ENCODE results near the gene METTL23. TPM values are rescaled to one million over a fixed set of nuclear protein-coding genes. Genes with fewer than 3 reads are reported as not detected.

The METTL23 gene
- polyA plus RNA-seq, 4 donors = 43.5 to 48.4 (median 44.7) TPM

DNA sequence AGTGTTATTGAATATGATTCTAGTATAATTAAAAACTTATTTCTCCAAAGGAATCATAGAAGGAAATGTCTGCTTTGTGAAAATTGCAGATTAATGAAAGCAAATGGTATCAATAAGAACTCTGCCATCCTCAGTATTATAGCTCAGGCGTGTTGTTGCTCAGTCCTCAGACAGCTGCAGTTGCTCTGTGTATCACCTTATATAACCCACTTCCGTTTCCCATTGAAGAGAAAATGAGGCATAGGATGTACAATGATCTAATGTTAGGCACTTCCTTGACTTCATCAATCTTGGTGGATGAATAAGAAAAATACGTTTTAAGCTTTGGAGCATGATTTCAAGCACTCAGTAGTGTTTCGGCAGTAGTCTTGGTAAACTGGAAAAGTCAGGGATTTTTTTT lies 25.4 kb downstream of the METTL23 start:
- no peak for DNase-seq (ENCODE audit: low read depth in 4 of 4, low spot score in 3 of 4)

DNA sequence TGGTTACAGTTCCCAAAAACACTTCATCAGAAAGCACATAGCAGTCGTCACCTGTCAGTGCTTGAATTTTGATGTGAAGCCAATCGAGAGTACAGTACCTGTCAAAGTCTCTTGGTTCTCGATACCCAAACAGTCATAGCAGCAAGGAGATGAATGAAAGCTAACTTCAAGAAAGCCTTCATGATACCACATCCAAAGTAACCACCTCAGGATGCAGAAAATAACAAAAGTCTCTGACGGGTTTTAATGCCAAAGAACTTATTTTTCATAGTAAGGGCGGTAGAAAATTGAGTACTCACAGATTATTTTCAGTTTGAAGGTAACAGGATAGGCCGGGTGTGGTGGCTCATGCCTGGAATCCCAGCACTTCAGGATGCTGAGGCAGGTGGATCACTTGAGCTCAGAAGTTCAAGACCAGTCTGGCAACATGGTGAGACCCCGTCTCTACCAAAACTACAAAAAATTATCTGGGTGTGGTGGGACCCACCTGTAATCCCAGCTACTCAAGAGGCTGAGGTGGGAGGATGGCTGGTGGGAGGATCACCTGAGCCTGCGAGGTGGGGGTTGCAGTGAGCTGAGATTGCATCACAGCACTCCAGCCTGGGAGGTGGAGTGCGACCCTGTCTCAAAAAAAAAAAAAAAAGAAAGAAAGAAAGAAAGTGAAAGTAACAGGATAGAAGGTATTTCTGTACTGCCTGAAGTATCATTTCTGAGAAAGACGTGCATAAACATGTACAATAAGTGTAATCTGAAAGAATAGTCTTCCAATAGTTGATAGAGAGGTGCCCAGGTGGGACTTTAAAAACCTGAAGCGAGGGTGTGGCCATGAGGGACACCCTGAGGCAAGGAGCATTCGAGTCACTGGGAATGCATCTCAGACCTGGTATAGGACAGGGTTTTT lies 26.7 kb downstream of the METTL23 start:
- no peak for DNase-seq (ENCODE audit: low read depth in 4 of 4, low spot score in 3 of 4)

DNA sequence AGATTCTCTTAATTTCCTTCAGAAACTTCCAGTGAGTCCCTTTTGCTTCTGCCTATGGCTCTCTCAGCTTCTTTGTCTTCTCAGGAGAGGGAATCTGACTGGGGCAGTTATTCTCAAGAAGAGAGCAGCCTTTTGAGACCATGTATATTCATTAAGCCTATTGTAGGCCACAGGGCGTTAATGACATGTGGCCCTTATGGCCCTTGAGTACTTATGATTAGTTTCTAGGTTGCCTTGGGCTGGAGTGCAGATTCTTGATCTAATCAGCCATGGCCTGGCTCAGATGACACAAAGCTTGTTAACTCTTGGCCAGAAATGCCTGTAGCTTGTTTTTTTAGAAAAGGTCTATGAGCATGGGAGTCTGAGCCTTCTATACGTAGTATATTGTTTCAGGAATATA lies 28.6 kb downstream of the METTL23 start:
- no peak for DNase-seq (ENCODE audit: low read depth in 4 of 4, low spot score in 3 of 4)

DNA sequence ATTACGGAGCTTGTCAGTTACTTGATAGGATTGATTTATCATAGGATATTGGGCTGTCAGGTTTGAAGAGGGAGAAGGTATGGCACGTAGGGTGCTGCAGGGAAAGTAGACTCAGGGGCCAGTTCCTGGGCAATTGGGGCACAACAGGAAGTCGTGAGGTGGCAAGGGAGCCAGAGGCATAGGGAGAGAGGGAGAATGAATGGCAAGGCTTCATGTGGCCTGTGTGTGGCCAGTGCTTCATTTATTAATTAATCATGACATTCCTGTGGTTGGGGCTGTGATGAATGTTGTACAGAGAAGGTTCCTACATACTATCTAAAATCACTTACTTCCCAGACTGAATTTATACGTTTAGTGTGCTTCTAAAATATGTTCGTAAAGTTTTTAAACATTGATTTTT lies 30.6 kb downstream of the METTL23 start:
- no peak for DNase-seq (ENCODE audit: low read depth in 4 of 4, low spot score in 3 of 4)

DNA sequence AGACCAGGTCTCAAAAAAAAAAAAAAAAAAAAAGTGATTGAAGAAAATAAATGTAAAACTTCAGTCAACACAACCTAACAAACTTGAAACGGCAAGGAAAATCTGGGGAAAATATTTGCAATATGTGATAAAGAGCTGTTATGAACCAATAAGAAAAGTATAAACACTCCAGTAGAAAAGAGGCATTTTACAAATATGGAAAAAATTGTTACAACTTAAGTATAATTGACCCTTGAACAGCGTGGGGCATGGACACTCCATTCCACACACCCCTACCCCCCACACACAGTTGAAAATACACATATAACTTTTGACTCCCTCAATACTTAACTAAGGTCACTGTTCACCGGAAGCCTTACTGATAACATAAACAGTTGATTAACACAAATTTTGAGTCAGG lies 31.9 kb downstream of the METTL23 start:
- DNase-seq (ENCODE audit: low read depth in 4 of 4, low spot score in 3 of 4) = no peak

DNA sequence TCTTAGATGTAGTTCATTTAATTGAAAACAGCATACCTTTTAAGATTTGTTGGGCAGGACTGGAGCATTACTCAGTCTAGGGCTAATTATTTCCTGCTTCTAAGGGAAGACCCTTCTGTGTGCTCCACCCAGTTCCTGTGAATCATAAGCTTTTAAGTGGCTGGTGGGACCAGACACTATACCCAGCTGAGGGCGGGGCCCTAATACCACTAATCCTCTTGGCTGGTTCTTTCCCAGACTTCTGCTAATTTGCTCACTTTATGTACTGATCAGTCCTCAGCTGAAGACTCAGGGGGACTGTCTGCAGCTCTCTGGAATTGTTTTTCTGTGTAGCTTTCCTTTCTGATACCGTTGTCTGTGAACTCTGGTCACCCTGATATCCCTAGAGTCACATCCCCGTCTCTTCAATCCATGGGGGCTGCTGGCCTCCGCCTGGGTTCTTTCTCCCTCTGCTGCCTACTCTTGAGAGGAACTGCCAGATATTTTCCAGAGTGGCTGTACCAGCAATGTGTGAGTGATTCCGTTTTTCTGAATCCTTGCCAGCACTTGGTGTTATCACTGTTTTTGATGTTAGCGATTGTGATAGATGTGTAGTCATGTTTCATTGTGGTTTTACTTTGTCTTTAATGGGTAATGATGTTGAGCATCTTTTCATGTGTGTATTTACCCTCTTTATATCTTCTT lies 46.3 kb downstream of the METTL23 start:
- no peak for DNase-seq (ENCODE audit: low read depth in 4 of 4, low spot score in 3 of 4)

DNA sequence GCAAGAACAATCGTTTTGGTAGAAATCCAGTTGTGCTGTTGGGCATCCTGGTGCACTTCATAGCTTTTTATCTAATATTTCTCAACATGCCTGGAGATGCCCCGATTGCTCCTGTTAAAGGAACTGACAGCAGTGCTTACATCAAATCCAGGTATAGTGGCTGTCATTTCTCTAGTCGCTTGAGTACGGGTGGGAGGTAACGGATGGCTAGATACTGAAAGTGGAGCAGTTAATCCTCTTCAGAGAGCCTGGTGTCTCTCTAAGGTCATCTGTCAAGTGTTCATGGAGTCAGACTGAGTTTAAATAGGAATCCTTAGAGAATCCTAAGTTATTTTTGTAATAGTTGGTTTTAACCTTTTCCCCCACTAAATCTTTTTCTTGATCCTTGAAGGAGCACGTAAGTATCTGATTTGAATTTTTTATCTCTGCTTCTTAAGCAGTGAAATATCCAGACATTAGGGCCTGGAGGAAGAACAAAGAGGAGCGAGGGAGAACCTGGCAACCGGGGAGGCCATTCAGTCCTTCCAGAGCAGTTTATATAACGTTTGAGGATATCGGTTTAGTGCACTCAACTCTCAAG lies 48.5 kb downstream of the METTL23 start:
- DNase-seq (ENCODE audit: low read depth in 4 of 4, low spot score in 3 of 4) = no peak

DNA sequence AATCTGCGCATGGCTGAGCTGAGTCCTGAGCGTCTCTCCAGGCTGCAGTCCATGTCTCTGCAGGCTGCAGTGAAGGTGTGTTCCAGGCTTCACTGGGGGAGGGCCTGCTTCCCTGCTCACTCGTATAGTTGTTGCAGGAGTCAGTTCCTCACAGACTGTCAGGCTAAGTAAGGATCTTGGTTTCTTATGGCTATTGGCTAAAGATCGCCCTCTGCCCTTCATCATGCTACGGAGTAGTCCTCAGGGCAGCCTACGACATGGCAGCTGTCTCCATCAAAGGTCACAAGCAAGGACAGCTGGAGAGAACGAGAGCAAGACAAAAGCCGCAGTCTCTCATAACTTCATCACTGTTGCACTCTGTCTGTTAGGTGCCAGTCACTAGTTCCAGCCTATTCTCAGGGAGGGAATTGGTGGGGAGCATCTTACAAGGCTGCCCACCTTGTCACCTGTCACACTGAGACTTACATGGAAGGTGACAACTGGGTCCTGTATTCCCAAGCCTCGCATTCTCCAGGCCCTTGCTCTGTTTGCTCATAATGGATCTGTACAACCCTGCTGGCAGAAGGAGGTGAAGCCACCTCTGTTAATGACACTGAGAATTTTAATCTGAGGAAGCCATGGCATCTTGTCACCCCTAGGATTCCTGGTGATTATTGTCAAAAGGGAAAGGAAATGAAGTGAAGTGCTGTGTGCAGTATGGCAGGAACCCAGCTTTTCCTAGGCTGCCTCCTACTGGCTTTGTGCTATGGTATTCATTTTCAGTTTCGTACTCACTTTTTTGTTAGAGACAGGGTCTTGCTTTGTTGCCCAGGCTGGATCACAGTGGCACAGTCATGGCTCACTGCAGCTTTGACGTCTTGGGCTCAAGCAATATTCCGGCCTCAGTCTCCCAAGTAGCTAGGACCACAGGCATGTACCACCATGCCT lies 54.7 kb downstream of the METTL23 start:
- DNase-seq (ENCODE audit: low read depth in 4 of 4, low spot score in 3 of 4) = no peak

DNA sequence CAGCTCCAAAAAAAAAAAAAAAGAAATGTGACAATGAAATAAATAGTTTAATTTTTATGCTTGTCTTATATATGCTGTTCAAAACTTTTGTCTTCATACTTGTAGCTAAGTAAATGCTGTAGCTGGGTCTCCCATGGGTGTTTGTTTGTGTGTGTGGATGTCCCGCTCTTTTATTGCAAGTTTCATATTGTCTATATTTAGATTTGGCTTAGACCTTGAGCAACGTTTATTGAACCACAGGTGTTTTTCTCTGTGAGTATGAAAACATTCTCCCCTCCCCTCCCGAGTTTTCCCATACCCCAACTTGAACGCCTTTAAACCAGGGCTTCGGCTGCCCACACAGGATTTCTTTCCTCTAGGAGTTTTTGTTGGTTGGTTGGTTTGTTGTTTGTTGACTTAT lies 56.5 kb downstream of the METTL23 start:
- no peak for DNase-seq (ENCODE audit: low read depth in 4 of 4, low spot score in 3 of 4)

Other genes starting within 250 kb of the METTL23 start
- 1 to 10 TPM; 5.8 to 9.5 (median 6.8) TPM for gene RHBDF2, start 225.4 kb upstream of the METTL23 start, polyA plus RNA-seq (ENCODE audit: insufficient read length in 4 of 4)
- 10 to 100 TPM; 15.1 to 17.4 (median 15.4) TPM for gene CYGB, start 189.1 kb upstream of the METTL23 start, polyA plus RNA-seq (ENCODE audit: insufficient read length in 4 of 4)
- gene PRCD, start 186.8 kb upstream of the METTL23 start, polyA plus RNA-seq (ENCODE audit: insufficient read length in 4 of 4) = 1 to 10 TPM; 2.7 to 4.0 (median 3.4) TPM
- gene ST6GALNAC2, start 141.0 kb upstream of the METTL23 start, polyA plus RNA-seq (ENCODE audit: insufficient read length in 4 of 4) = 10 to 100 TPM; 11.4 to 14.8 (median 12.3) TPM
- gene ST6GALNAC1, start 83.1 kb upstream of the METTL23 start, polyA plus RNA-seq (ENCODE audit: insufficient read length in 4 of 4) = under 1 TPM; 0.24 to 0.37 (median 0.32) TPM
- 100 to 1,000 TPM; 107 to 127 (median 118) TPM for gene MXRA7, start 15.9 kb upstream of the METTL23 start, polyA plus RNA-seq (ENCODE audit: insufficient read length in 4 of 4)
- gene JMJD6, start 233 bp upstream of the METTL23 start, polyA plus RNA-seq (ENCODE audit: insufficient read length in 4 of 4) = 10 to 100 TPM; 18.9 to 24.1 (median 21.3) TPM
- gene SRSF2, start 10.5 kb downstream of the METTL23 start, polyA plus RNA-seq (ENCODE audit: insufficient read length in 4 of 4) = 100 to 1,000 TPM; 361 to 455 (median 424) TPM
- gene MFSD11, start 11.3 kb downstream of the METTL23 start, polyA plus RNA-seq (ENCODE audit: insufficient read length in 4 of 4) = 10 to 100 TPM; 24.4 to 28.3 (median 26.6) TPM
- 1 to 10 TPM; 1.4 to 2.4 (median 1.6) TPM for gene MGAT5B, start 141.6 kb downstream of the METTL23 start, polyA plus RNA-seq (ENCODE audit: insufficient read length in 4 of 4)

Measured in right renal pelvis (tissue), 4 donors.